Hypothalamus (tissue), 51 donors: Measurements from ENCODE around the gene CHIC2.

ENCODE experiments used
- DNase-seq, 51 donors: peaks; one replicate each; lab custom pipeline; 2025; lab: John Stamatoyannopoulos, UW

Gene CHIC2

DNA sequence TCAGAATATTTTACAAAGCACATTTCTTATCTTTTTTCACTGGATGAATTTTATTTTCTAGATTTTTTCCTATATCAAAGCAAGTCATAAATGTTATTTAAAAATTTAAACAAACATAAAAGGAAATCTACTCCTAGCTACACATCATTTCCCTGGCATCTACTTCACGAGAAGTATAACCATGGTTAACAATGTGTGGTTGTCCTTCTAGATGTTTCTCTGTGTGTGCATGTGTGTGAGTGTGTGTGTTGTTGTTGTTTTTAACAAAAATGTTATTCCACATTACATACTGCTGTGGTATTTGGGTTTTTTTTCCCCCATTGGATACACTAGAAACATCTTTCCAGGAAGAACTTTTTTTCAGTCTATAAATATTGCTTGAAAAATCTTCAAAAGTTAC is 103.1 kb downstream of the CHIC2 start:
- DNase-seq = no peak

DNA sequence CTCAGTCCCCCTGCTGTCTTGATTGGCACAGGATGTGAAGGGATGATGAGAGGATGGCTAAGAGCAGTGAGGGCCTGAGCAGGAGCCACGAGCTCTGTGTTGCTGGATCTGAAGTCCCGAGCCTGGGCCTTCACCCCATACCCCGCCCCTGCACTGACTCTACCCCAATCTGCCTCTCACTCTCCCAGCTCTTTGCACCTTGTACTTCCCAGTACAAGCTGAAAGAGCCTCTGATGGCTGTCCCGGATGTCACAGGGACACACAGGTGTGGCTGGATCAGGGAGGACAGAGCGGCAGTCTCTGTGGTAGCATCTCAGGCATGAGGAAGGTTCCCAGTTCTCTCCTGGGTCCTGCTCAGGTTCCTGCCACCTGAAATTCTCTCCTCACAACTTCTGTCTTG is 103.6 kb downstream of the CHIC2 start:
- no peak for DNase-seq
